HT-29 (cell line): ENCODE results near the gene MXD1. TPM values are rescaled to one million over a fixed set of nuclear protein-coding genes. Genes with fewer than 3 reads are reported as not detected.

Experiments
- DNase-seq: peaks from one replicate; pipeline ENCODE4 v3.0.0-alpha.2; 2015; ENCODE audit warnings: low spot score
- total RNA-seq: library from RNA; depleted of rRNA; stranded (reverse); fragments of >200 nt; shearing (Covaris generic); gene quantifications from 2 replicates; pipeline ENCODE4 v1.2.3, GENCODE V29; 2014

The MXD1 gene
- total RNA-seq, 1 experiment from 2014 or later, result 22.3 TPM

- DNase-seq, result no peak
These were observed 37.6 kb downstream of the MXD1 start for GRCh38 chr2:69952336-69953115.

- no peak for DNase-seq
These were observed 39.2 kb downstream of the MXD1 start for GRCh38 chr2:69954084-69954483.

- peak; percentile 62 for DNase-seq
These were observed 40.1 kb downstream of the MXD1 start for GRCh38 chr2:69955029-69955428.

- DNase-seq, result no peak
These were observed 41.6 kb downstream of the MXD1 start for GRCh38 chr2:69956475-69956979.

- no peak for DNase-seq
These were observed 43.1 kb downstream of the MXD1 start for GRCh38 chr2:69957965-69958364.

- no peak for DNase-seq
These were observed 43.6 kb downstream of the MXD1 start for GRCh38 chr2:69958480-69958879.

- DNase-seq, result no peak
These were observed 44.5 kb downstream of the MXD1 start for GRCh38 chr2:69959425-69959824.

GRCh38 chr2:69960821-69961220 is 45.9 kb downstream of the MXD1 start:
- DNase-seq, result no peak

- no peak for DNase-seq
These were observed 46.6 kb downstream of the MXD1 start, which contains the start of gene ASPRV1 for GRCh38 chr2:69961496-69961895. Gene ASPRV1 (minus strand): TSS chr2:69961631. CDS start chr2:69961436, 195 bp downstream.

- no peak for DNase-seq
These were observed 48.2 kb downstream of the MXD1 start for GRCh38 chr2:69962986-69963730.

GRCh38 chr2:69964353-69964841 is 49.5 kb downstream of the MXD1 start:
- DNase-seq, result peak; percentile 89

GRCh38 chr2:69965756-69966445 is 51.0 kb downstream of the MXD1 start:
- DNase-seq, result no peak

GRCh38 chr2:69966496-69966895 is 51.6 kb downstream of the MXD1 start:
- DNase-seq, result no peak

- no peak for DNase-seq
These were observed 53.7 kb downstream of the MXD1 start for GRCh38 chr2:69968609-69969008.

GRCh38 chr2:69969126-69969983 is 54.4 kb downstream of the MXD1 start:
- DNase-seq, result no peak

- no peak for DNase-seq
These were observed 55.1 kb downstream of the MXD1 start for GRCh38 chr2:69969991-69970390.

GRCh38 chr2:69972822-69973221 is 57.9 kb downstream of the MXD1 start:
- no peak for DNase-seq

- DNase-seq, result no peak
These were observed 58.4 kb downstream of the MXD1 start for GRCh38 chr2:69973335-69973735.

- no peak for DNase-seq
These were observed 60.4 kb downstream of the MXD1 start for GRCh38 chr2:69975136-69975852.

GRCh38 chr2:69975853-69976462 is 61.0 kb downstream of the MXD1 start:
- no peak for DNase-seq
